Effector memory CD4-positive, alpha-beta T cell (primary cell): ENCODE measurements around the gene ZNRF3.

ENCODE experiments used
- DNase-seq, 3 donors: peaks; one replicate each; pipeline ENCODE4 v3.0.0-alpha.2; 2020
- H3K27ac ChIP-seq: 2 replicates; pipeline ENCODE4 v1.7.0; 2013; ENCODE audit warnings: mild to moderate bottlenecking, low read length, moderate library complexity; ENCODE audit not compliant: insufficient read depth, poor library complexity, severe bottlenecking
- H3K27me3 ChIP-seq: replicated peaks from 2 replicates; pipeline ENCODE4 v1.7.0; 2013; ENCODE audit warnings: mild to moderate bottlenecking, low read length; ENCODE audit not compliant: insufficient read depth, control insufficient read depth, poor library complexity, severe bottlenecking
- H3K36me3 ChIP-seq: 2 replicates; pipeline ENCODE4 v1.7.0; 2013; ENCODE audit warnings: mild to moderate bottlenecking, low read length, moderate library complexity; ENCODE audit not compliant: control insufficient read depth, insufficient read depth
- H3K4me1 ChIP-seq: 2 replicates; pipeline ENCODE4 v1.7.0; 2013; ENCODE audit warnings: low read length, mild to moderate bottlenecking; ENCODE audit not compliant: control insufficient read depth, insufficient read depth, poor library complexity, severe bottlenecking
- H3K4me3 ChIP-seq: 2 replicates; pipeline ENCODE4 v1.7.0; 2013; ENCODE audit warnings: low read length, low read depth, mild to moderate bottlenecking; ENCODE audit not compliant: insufficient read depth, poor library complexity, severe bottlenecking
- H3K9me3 ChIP-seq: 2 replicates; pipeline ENCODE4 v1.7.0; 2013; ENCODE audit warnings: mild to moderate bottlenecking, low read length, moderate library complexity; ENCODE audit not compliant: control insufficient read depth

The ZNRF3 gene

GRCh38 chr22:29012952-29013351 is 129.6 kb downstream of the ZNRF3 start:
- H3K36me3 ChIP-seq: no peaks in the 10 kb centered on the region
- no peaks in the 10 kb centered on the region for H3K27me3 ChIP-seq
- no peaks in the 10 kb centered on the region for H3K9me3 ChIP-seq
- no peak overlapping the region for H3K4me3 ChIP-seq
- H3K27ac ChIP-seq: no peak overlapping the region
- no peaks in the 10 kb centered on the region for H3K4me1 ChIP-seq
- DNase-seq: no peak

DNA sequence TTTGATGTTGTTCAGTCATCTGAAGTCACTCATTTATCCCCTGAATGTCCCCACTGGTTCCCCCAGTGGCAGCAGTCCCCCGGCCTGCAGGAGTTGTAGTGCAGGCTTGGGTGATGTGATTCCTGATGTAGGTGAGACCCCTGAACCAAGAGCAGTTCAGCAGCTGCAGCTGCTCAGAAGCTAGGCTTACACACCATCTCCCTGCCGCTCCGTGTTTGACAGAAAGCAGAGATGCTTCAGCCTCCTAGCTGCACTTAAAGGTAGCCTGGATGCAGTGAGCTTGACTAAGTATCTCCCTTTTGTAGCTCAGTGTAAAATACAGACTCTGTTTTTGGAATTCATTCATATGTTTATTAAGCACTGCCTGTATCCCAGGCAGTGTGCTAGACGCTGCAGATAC is 130.9 kb downstream of the ZNRF3 start:
- Histone ChIP-seq H3K27me3 (no peaks in the 10 kb centered on the region), H3K4me3 (no peak overlapping the region), H3K36me3 (no peaks in the 10 kb centered on the region), H3K4me1 (no peaks in the 10 kb centered on the region), H3K9me3 (no peaks in the 10 kb centered on the region), H3K27ac (no peak overlapping the region)
- no peak for DNase-seq

DNA sequence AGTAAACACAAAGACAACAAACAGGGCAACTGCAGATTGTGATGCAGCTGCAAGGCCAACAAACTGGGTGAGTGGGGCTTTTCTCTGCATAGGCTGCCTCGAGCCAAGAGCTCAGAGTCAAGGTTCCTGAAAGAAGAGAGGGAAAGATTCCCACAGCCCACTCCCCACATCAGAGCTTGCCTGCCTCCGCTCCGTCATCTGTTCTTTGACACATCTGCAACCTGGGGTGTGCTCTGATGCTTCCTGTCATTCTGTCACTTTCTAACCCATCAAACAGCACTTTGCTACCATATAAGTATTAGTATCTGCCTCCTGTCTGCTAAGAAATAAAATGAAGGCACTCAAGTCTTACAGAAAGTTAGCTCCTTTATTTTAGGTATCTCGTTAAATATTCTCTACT is 131.4 kb downstream of the ZNRF3 start:
- Histone ChIP-seq H3K27me3 (no peaks in the 10 kb centered on the region), H3K36me3 (no peaks in the 10 kb centered on the region), H3K4me3 (no peak overlapping the region), H3K27ac (no peak overlapping the region), H3K9me3 (no peaks in the 10 kb centered on the region), H3K4me1 (no peaks in the 10 kb centered on the region)
- DNase-seq: no peak

DNA sequence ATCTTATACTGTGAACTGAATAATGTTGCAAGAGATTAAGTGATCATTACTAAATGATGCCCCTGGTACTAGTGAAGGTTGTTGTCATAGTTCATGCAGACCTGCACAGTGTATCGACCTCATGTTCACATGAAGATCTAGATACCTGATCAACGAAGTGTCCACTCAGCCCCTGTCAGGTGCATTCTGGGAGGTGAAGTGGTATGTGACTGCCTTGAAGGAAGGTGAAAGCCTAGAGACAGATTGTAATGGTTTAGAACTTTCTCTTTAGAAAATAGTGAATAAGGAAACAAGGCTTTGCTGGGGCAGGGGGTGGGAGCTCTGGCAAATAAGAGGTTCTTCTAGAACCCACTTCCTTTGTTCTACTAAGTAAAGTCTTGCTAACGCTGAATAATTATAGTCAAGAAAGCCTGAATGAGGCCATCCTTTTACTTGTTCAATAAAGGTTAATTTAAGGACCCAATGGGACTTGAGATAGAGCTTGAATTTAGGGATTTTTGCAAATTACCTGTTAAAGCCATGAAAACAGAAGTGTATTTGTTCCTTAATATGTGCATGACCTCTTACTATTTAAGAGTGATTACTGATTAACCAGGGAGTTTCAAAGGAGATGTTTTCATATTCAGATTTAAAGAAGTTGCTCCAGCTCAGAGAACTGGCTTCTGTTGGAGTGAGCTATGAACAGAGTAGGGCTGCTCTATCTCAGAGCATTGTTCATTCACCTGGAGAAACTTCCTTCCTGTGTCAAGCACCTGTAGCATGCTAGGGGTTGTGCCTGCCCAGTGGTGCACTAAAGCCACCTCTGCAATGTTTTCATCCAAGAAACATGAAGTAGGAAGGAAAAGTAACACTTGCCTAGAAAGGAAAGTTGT is 132.9 kb downstream of the ZNRF3 start:
- no peak overlapping the region for H3K27ac ChIP-seq
- DNase-seq: no peak
- H3K36me3 ChIP-seq: no peaks in the 10 kb centered on the region
- H3K27me3 ChIP-seq: no peaks in the 10 kb centered on the region
- no peaks in the 10 kb centered on the region for H3K9me3 ChIP-seq
- no peaks in the 10 kb centered on the region for H3K4me1 ChIP-seq
- no peak overlapping the region for H3K4me3 ChIP-seq

- DNase-seq: no peak
- no peaks in the 10 kb centered on the region for H3K4me1 ChIP-seq
- H3K27me3 ChIP-seq: no peaks in the 10 kb centered on the region
- no peaks in the 10 kb centered on the region for H3K9me3 ChIP-seq
- H3K27ac ChIP-seq: no peak overlapping the region
- no peak overlapping the region for H3K4me3 ChIP-seq
- H3K36me3 ChIP-seq: no peaks in the 10 kb centered on the region
Measured at GRCh38 chr22:29018293-29019189, 135.2 kb downstream of the ZNRF3 start.

- no peak for DNase-seq
- Histone ChIP-seq H3K36me3 (no peaks in the 10 kb centered on the region), H3K27ac (no peak overlapping the region), H3K9me3 (no peaks in the 10 kb centered on the region), H3K4me3 (no peak overlapping the region), H3K27me3 (no peaks in the 10 kb centered on the region), H3K4me1 (no peaks in the 10 kb centered on the region)
Measured at GRCh38 chr22:29022101-29022817, 138.9 kb downstream of the ZNRF3 start.

GRCh38 chr22:29023172-29023796 is 139.9 kb downstream of the ZNRF3 start:
- Histone ChIP-seq H3K27ac (no peak overlapping the region), H3K9me3 (no peaks in the 10 kb centered on the region), H3K4me1 (no peaks in the 10 kb centered on the region), H3K36me3 (no peaks in the 10 kb centered on the region), H3K27me3 (no peaks in the 10 kb centered on the region), H3K4me3 (no peak overlapping the region)
- no peak for DNase-seq

GRCh38 chr22:29026579-29026978 is 143.2 kb downstream of the ZNRF3 start:
- Histone ChIP-seq H3K9me3 (no peaks in the 10 kb centered on the region), H3K4me3 (no peak overlapping the region), H3K36me3 (no peaks in the 10 kb centered on the region), H3K27me3 (peaks cover 16% of the 10 kb centered on the region), H3K27ac (no peak overlapping the region), H3K4me1 (peaks cover 8% of the 10 kb centered on the region)
- DNase-seq: no peak

DNA sequence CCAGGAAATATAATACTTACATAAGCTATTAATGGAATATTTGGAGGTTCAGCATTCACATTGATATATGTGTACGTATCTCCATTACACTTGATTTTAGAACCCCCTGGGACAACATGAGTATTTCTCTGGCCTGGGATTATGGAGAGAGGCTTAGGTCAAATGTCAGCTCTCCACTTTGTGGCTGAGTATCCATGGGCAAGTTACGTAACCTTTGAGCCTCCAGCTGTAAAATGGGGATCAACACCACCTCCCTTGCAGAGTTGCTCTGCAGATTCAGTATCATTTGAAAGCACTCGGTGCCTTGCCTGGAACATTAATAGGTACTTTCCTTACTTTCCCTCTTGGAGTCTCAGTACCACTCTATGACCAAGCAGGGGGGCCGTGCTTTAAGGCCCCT is 145.1 kb downstream of the ZNRF3 start:
- no peaks in the 10 kb centered on the region for H3K9me3 ChIP-seq
- H3K27ac ChIP-seq: no peak overlapping the region
- H3K4me1 ChIP-seq: peaks cover 8% of the 10 kb centered on the region
- H3K27me3 ChIP-seq: peaks cover 19% of the 10 kb centered on the region
- no peak for DNase-seq
- no peak overlapping the region for H3K4me3 ChIP-seq
- H3K36me3 ChIP-seq: no peaks in the 10 kb centered on the region
